Measurements from ENCODE around the gene SEC22C.

Gene SEC22C

GRCh38 chr3:42510325-42510724 lies 71.4 kb downstream of the SEC22C start:
- no peak for DNase-seq

DNA sequence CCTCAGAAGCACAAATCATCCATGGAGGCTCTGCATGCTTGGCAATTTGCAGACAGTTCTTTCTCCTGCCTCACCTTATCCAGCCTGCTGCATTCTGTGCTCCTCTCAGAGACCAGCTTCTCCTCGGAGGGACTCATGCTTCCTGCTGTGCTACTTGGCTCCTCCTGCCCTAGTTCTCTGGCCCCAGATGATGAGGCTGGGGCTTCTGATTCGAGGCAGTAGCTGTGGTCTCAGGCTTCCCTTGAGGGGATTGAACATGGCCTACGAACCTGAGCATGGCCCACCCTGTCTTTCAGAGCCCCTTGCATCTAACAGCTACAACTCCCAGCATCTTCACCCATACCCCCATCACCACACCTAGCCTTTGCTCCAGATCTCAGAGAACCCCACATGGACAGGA lies 72.7 kb downstream of the SEC22C start:
- no peak for DNase-seq

GRCh38 chr3:42508562-42508961 lies 73.2 kb downstream of the SEC22C start:
- no peak for DNase-seq

DNA sequence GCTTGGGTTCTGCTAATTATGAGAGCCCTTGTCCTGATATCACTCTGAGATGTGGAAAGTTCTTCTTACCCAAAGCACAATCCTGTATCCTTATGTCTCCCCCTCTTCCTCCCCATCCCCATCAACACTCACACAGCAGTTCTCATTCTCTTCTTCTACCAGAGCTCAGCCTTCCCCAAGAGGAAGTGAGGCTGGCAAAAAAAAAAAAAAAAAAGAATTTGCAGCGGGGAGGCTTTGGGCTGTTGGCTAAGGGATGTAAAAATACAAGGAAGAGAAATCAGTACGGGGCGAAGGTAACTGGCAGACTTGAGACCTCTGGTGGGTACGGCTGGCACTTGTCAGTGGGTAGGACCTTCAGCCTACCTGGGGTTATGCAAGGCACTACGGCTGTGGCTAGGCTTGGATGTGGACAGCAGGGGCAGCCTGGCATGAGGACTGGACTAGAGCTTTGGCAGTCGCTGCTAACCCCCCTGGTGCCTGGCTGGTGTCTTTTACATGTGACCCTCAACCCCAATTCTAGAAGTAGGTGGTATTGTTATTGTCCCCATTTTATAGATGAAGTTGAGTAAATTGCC lies 73.9 kb downstream of the SEC22C start:
- DNase-seq: no peak

- no peak for DNase-seq
Measured at GRCh38 chr3:42507252-42507651, 74.5 kb downstream of the SEC22C start.

DNA sequence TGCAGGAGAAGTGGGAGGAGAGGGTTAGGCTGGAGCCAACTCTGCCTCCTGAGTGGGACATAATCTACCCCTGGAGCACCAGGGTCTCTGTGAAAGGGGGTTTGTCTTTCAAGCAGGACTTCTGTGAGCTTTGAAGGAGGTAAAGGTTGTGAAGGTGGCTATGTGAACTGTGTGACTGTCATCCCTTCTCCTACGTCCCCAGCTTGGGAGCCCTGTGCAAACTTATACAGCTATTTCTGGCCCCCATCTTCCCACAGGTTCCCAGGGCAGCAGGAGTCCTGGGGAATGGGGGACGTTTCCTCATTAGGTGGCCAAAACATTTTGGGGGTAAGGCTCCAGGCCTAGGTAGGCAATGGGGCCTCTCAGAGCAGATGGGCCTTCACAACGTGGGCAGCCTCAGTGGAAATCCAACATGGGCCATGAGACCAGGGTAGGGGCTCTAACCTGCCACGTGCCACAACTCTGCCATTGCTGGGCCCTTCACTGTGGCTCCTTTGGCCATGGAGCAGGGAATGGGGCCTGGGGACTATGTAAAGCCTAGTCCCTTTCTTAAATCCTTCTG lies 75.8 kb downstream of the SEC22C start:
- no peak for DNase-seq

GRCh38 chr3:42505128-42505848 lies 76.5 kb downstream of the SEC22C start:
- no peak for DNase-seq

- DNase-seq: no peak
Measured at GRCh38 chr3:42504334-42505127, 77.2 kb downstream of the SEC22C start.

- DNase-seq: no peak
Measured at GRCh38 chr3:42503957-42504333, 77.8 kb downstream of the SEC22C start.

DNA sequence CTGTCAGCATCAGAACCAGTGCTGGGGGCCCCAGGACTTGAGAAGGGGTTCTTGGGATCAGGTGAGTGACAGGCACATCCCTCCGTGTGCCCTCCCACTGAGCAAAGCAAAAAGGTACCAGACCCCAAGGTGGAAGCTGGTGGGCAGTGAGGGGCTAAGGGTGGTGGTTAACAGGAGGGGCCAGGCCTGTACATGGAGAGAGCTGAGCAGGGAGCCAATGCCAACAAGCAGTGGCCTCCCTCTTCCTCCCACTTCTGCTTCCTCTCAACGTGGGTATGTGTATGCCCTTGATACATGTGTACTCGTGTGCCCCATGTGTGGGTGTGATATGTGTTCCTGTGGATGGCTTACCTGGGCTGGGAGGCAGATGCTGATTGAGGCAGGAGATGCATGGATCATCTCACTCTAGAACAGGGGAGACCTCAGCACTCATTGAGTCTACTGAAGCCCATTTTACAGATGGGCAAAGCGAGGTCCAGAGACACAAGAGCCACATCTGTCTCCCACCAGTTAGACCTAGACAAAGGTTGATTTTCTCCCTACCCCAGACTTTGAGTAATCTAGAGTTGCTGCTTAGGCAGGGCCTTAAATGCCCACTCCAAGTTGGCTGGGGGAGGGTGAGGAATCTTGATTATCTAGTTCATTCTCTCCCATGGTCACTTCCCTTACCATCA lies 78.4 kb downstream of the SEC22C start:
- DNase-seq: no peak

DNA sequence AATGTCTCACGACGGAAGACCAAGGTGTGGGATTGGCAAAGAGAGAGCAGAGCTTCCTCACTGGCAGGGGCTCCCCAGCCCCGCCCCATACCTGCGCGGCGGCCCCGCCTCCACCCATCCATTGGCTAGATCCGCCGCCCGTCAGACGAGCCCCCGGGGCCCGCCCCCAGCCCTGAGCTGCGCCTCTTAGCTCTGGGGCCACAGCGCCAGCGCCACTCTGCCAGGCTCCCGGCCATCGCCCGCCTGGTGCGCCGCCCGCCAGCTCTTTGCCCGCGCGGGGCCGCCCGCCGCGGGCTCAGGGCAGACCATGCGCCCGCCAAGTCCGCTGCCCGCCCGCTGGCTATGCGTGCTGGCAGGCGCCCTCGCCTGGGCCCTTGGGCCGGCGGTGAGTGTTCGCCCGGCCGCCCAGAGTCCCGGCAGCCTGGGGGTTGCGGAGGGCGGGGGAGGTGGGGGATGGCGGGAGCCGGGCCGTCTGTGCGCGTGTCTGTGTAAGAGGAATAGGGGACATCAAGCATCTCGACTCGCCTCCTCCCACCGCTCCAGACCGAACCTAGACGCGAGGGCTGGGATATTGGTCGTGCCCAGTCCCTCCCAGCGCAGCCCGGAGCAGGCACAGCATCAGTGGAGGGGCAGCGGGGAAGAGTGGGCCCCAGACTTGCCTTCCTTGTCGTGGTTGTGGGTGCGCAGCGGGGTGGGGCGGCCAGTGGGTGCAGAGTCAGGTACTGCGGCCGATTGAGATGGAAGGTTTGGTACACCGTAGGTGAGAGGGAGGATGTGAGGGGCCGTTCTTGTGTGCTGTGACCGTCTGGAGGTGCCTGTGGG lies 79.1 kb downstream of the SEC22C start, which contains the start of gene VIPR1:
Gene VIPR1 (plus strand): TSS at position 215 of the 822 bp plus-strand sequence. CDS start 93 bp downstream, at position 308.
- peak; percentile 6 for DNase-seq

- DNase-seq: no peak
Measured at GRCh38 chr3:42501681-42502428, 79.9 kb downstream of the SEC22C start.

DNA sequence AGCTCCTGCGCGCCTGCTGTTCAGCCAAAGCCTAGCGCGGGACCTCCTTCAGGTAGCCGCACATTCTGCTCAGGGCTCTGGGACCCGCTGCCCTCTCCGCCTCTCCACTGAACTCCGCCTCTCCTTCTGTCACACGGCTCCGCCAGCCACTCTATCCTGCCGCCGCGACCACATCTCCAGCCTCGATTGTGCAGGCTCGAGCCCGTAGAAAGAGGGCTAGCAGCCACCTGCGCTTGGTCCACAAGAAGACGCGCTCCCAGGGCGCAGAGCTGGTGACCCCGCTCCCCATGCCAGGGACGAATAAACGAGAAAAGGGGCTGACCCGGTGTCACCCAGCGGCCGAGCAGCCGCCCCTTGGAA lies 80.5 kb downstream of the SEC22C start:
- DNase-seq: no peak

- DNase-seq: no peak
Measured at GRCh38 chr3:42500909-42501308, 80.9 kb downstream of the SEC22C start.

DNA sequence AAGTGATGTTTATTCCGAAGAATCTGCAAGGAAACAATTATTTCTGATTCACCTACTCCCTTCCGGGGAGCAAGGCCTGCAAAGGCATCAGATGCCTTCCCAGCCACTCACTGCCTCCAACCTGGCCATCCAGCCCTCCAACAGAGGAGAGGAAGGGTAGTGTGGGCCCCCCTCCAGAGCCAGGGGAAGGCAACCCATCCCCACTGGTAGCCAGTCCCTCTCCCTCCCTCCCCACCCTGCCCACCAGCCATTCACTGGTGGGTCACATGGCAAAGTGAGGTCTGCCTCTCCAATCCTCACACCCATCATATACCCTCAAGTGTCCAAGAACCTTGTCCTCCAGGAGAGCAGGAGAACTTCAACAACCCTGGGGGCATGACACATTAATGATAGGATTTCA lies 81.7 kb downstream of the SEC22C start:
- DNase-seq: no peak

GRCh38 chr3:42499478-42499871 lies 82.3 kb downstream of the SEC22C start:
- no peak for DNase-seq

DNA sequence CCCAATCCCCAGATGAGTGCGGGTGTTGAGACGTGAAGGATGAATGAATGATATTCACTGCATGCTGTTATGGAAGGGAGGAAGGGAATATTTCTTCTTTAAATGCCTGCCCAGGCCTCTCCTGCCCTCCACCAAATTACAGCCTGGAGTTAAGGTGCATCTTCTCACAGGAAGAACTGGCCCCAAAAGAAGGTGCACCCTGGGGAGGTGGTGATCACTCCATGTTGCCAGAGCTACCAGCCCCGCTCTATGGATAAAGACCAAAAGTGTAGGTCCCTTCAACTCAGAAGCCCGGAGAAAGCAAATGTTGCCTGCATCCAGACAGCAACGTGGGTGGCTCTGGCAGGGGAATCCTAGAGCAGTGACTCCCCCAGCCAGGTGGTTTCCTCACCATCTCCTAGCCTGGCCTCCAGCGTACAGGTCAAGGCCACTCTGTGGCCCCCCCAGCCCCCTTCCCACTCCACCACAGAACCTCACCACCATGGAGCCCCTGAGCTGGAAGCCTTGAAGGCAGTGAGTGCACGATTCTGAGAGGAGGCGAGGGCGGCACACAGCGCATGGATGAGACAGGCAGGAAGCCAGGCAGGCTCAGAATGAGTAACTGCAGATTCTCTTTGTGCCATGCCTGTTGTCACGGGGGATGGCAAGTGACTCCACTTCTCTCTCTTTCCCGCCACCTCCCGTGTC lies 82.8 kb downstream of the SEC22C start:
- DNase-seq: no peak

DNA sequence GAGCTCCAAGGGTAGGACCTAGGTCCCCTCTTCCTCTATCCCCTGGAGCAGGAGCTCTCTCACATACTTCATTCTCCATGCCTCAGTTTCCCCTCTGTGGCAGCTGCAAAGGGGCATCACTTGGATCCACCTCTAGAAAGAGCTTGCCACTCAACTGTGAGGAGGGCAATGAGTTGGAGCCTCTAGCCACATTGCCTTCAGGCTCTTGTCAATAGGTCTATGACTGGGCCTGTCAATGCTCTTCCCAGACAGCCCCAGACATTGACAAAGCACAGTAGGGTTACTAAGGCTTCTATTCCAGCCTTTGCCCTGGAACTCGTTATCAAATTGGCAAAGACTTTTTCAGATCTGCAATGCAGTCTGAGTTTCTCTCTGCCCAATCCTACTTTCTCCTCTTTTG lies 83.7 kb downstream of the SEC22C start:
- no peak for DNase-seq
